ENCODE data around the gene TCAP. TPM values are rescaled to one million over a fixed set of nuclear protein-coding genes. Genes with fewer than 3 reads are reported as not detected.

The TCAP gene
- total and polyA plus RNA-seq, 2 donors from 2014 or later: 1.5 to 1.7 TPM

DNA sequence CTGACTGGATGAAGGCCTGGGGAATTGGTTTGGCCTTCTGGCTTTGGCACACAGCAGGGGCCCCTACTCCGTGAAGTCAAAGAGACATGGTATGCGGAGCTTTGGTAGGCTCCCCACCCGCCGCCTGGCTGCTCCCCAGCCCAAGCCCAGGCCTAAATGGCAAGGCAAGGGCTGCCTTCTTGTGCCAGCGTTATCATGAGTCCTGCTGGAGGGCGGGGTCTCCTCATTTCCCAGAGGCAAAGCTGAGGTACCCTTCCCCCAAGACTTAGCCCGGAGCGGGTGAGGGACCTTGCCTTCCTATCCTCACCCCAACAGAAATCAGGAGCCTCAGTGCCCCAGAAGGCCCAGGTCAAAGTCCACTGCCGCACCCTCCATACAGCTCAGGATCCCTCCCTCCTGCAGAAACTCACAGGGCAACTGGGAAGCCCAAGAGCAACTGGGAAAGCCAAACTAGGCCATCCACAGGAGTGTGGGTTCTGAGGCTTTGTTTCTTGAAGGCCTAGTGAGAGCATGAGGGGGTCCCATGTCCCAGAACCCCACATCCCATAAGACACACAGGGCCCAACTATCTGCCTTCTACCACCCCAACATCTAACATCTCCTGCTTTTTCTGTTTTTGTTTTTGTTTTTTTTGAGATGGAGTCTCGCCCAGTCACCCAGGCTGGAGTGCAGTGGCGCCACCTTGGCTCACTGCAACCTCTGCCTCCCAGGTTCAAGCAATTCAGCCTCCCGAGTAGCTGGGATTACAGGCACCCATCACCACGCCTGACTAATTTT, 13.4 kb downstream of the TCAP start:
- H3K36me3 ChIP-seq (ENCODE audit: control insufficient read depth in 2 of 3, insufficient read depth in 3 of 3, low read length in 3 of 3): peaks cover 0 to 5% (median 2%) of the 10 kb centered on the region in 3 donors
- peak overlapping the region; percentile 70 to 91 for H3K27ac ChIP-seq (ENCODE audit: low read depth in 2 of 2, low read length in 2 of 2)
- DNase-seq: peak in 2 of 5 donors; percentile 43 to 66
- peaks cover 0 to 47% (median 32%) of the 10 kb centered on the region in 3 donors for H3K4me1 ChIP-seq (ENCODE audit: control insufficient read depth in 2 of 3, insufficient read depth in 2 of 3, low read depth in 1 of 3, low read length in 3 of 3)
- no peak for FAIRE-seq
- H3K9ac ChIP-seq (ENCODE audit: low read length in 3 of 3): no peak overlapping the region
- intact Hi-C loops (cut with DNase I): no loop called here
- H3K4me3 ChIP-seq (ENCODE audit: low read length in 3 of 3): no peak overlapping the region
- TF ChIP-seq, protein P1, sequence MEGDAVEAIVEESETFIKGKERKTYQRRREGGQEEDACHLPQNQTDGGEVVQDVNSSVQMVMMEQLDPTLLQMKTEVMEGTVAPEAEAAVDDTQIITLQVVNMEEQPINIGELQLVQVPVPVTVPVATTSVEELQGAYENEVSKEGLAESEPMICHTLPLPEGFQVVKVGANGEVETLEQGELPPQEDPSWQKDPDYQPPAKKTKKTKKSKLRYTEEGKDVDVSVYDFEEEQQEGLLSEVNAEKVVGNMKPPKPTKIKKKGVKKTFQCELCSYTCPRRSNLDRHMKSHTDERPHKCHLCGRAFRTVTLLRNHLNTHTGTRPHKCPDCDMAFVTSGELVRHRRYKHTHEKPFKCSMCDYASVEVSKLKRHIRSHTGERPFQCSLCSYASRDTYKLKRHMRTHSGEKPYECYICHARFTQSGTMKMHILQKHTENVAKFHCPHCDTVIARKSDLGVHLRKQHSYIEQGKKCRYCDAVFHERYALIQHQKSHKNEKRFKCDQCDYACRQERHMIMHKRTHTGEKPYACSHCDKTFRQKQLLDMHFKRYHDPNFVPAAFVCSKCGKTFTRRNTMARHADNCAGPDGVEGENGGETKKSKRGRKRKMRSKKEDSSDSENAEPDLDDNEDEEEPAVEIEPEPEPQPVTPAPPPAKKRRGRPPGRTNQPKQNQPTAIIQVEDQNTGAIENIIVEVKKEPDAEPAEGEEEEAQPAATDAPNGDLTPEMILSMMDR (IDR thresholded peaks at IDR 0.05; ENCODE audit: borderline replicate concordance, extremely low read depth, insufficient read depth): no peak
- no peaks in the 10 kb centered on the region for H3K9me3 ChIP-seq (ENCODE audit: control insufficient read depth in 2 of 3, insufficient read depth in 1 of 3, low read length in 3 of 3)
- no peaks in the 10 kb centered on the region for H3K27me3 ChIP-seq (ENCODE audit: control insufficient read depth, insufficient read depth, low read length)

DNA sequence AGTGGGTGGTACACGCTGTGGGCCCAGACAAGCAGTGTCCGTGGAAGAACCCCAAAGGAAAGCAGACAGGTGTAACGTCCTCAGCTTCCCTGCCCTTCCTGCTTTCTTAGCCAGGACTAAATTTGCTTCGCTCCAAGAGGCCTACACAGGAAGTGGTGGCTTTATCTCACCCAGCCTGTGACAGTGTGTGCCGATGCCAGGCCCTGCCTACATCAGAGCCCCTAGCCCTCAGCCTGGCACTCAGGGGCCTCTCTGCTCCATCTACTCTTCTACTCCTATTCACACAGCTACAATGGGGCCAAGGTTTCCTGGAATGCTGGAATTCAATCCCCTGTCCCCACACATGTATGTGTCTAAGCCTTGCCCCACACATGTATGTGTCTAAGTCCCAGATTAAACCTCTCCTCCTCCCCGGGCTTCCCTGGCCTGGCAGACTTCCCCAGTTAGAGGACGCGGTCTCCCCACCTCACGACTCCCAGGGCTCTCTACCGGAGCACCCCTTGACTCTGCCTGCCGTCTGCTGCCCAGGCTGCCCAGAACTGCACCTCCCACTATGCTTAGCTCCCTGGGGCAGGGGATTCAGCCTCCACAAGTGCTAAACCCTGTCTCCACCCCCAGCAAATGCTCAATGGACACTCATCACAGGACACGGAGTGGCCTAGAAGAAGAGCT, 14.5 kb downstream of the TCAP start:
- H3K4me1 ChIP-seq (ENCODE audit: control insufficient read depth in 2 of 3, insufficient read depth in 2 of 3, low read depth in 1 of 3, low read length in 3 of 3): peaks cover 0 to 42% (median 28%) of the 10 kb centered on the region in 3 donors
- FAIRE-seq (no peak), DNase-seq (peak in 1 of 5 donors; percentile 52)
- peak overlapping the region in 1 of 3 donors; percentile 55 for H3K9ac ChIP-seq (ENCODE audit: low read length in 3 of 3)
- no peaks in the 10 kb centered on the region for H3K27me3 ChIP-seq (ENCODE audit: control insufficient read depth, insufficient read depth, low read length)
- H3K27ac ChIP-seq (ENCODE audit: low read depth in 2 of 2, low read length in 2 of 2): peak overlapping the region; percentile 48 to 67
- H3K36me3 ChIP-seq (ENCODE audit: control insufficient read depth in 2 of 3, insufficient read depth in 3 of 3, low read length in 3 of 3): peaks cover 0 to 5% (median 2%) of the 10 kb centered on the region in 3 donors
- no peaks in the 10 kb centered on the region for H3K9me3 ChIP-seq (ENCODE audit: control insufficient read depth in 2 of 3, insufficient read depth in 1 of 3, low read length in 3 of 3)
- intact Hi-C loops (cut with DNase I): no loop called here
- TF ChIP-seq, protein P1 (IDR thresholded peaks at IDR 0.05; ENCODE audit: borderline replicate concordance, extremely low read depth, insufficient read depth): no peak
- H3K4me3 ChIP-seq (ENCODE audit: low read length in 3 of 3): no peak overlapping the region

DNA sequence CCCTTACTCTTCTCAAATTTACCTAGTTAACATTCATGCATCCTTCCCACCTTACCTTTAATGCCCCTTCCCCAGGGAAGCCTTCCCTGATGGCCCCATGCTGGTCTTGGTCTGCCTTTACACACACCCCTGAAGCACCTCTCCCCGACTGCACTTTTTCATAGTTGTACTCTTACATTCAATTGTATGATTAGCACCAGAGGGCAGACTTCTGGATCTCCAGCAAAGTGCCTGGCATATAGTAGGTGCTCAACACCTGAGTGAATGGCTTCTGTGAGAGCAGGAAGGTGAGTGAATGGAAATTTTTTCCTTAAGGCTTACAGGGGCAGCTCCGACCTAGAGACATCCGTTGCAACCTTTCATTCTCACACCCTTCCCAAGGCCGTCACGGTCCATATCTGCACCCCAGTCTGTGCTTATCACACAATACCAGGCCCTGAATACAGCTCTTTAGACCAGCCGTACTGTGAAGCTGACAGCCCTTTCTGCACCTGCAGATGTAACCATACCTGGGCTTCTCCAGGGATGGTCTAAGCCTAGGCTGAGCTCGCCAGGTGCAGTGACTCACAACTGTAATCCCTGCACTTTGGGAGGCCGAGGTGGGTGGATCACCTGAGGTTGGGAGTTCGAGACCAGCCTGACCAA, 18.3 kb downstream of the TCAP start:
- Histone ChIP-seq H3K27ac (ENCODE audit: low read depth in 2 of 2, low read length in 2 of 2) (no peak overlapping the region), H3K4me1 (ENCODE audit: control insufficient read depth in 2 of 3, insufficient read depth in 2 of 3, low read depth in 1 of 3, low read length in 3 of 3) (peaks cover 0 to 18% (median 14%) of the 10 kb centered on the region in 3 donors), H3K36me3 (ENCODE audit: control insufficient read depth in 2 of 3, insufficient read depth in 3 of 3, low read length in 3 of 3) (peaks cover 0 to 5% (median 2%) of the 10 kb centered on the region in 3 donors), H3K27me3 (ENCODE audit: control insufficient read depth, insufficient read depth, low read length) (no peaks in the 10 kb centered on the region), H3K9ac (ENCODE audit: low read length in 3 of 3) (no peak overlapping the region), H3K4me3 (ENCODE audit: low read length in 3 of 3) (no peak overlapping the region), H3K9me3 (ENCODE audit: control insufficient read depth in 2 of 3, insufficient read depth in 1 of 3, low read length in 3 of 3) (no peaks in the 10 kb centered on the region)
- FAIRE-seq (no peak), DNase-seq (peak in 1 of 5 donors; percentile 31)
- TF ChIP-seq, protein P1 (IDR thresholded peaks at IDR 0.05; ENCODE audit: borderline replicate concordance, extremely low read depth, insufficient read depth): no peak
- intact Hi-C loops (cut with DNase I): no loop called here
